ENCODE data around the gene PKLR. TPM values are rescaled to one million over a fixed set of nuclear protein-coding genes. Genes with fewer than 3 reads are reported as not detected.
"Not testable (repeated sequence)": the region's sequence is repeated elsewhere in the genome, so short reads cannot be mapped to it uniquely, and the experiment has no call there.

Gene PKLR
- total RNA-seq, 1 experiment from 2014 or later = not detected

- DNase-seq (ENCODE audit: low spot score) = no peak
Measured at GRCh38 chr1:155318082-155318481, 16.8 kb upstream of the PKLR start.

- no peak for DNase-seq (ENCODE audit: low spot score)
Measured at GRCh38 chr1:155316922-155317321, 15.7 kb upstream of the PKLR start.

DNA sequence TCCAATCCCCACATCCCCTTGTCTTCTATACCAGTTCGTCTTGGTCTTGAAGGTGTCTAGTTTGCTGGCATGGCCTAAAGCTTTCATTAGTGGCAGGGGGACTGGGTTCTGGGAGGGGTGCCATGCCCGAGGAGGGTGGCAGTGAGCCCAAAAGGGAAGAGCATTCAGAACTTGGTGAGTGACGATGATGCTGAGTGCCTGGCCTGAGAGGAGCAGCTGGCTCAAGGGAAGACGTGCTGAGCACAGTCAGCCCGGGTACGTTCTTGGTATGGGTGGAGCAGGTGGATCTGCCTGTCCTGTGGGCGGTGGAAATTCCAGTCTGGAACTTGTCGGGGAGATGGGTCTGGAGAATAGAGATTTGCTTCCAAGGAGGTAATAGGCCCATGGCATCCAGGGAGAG is 12.0 kb upstream of the PKLR start:
- no peak for DNase-seq (ENCODE audit: low spot score)

DNA sequence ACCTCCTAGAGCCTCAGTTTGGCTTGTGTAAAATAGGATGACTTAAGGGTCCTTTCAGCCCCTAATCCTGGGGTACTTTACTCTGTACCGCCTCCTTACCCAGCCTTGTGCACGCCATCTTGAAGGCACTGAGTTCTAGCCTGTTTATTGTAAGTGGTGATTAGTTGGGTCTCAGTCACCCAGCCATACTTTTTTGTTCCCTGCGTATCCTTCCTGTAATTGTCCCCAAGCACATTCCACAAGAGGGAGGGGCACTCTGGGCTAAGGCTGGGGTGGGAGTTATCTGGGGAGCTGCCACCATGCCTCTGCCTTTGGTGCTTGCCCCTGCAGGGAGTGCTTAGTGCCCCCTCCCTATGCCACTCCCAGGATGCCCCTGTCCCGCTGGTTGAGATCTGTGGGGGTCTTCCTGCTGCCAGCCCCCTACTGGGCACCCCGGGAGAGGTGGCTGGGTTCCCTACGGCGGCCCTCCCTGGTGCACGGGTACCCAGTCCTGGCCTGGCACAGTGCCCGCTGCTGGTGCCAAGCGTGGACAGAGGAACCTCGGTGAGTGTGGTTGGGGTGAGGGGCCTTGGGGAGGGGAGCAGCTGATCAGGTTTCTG is 8.3 kb upstream of the PKLR start:
- DNase-seq (ENCODE audit: low spot score) = no peak

DNA sequence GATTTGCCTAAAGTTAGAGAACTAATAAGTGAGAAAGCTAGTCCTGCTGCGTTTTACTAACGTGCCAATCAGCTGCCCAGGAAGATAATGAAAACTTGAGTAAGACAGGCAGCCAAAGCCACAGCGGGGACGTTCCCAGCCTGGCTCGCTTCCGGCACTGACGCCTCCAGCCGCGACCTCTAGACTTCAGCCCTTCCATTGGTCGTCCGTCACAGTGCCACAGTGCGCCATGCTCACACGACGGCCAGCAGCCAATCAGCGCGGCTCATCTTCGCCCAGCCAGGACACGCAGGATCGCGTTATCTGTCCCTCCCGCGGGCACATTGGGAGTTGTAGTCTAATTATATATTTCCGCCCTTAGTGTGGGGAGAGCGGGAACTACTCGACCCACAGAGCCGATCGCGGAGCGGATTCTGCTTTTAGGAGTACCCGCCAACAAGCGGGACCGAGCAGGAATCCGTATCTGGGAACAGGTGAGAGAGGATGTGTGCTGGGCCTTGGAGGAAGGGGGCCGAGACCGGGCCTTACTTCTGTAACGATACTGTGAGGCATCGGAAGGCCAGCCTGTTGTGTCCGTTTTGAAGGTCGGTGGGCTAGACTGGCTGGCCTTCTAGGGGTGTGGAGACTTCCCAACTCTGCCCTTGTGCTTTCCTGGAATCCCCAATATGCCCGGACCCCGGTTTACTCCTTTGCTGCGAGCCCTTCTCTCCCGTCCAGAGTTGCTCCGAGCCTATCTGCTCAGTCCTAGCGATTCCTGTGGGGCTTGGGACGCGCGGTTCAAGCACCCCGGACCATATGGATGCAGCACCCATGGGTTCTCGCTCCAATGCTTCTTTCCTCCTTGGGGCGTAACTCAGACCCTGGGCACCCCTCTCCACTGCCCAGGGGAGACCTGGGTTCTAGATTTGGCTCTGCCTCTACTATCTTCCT is 7.5 kb upstream of the PKLR start, which contains the start of gene FDPS:
TSS of gene FDPS (plus strand) at position 374 of the 930 bp plus-strand sequence. CDS start 924 bp downstream, outside the sequence.
- DNase-seq (ENCODE audit: low spot score) = peak; percentile 100

- DNase-seq (ENCODE audit: low spot score) = peak; percentile 42
Measured at GRCh38 chr1:155307247-155307740, 6.1 kb upstream of the PKLR start.

DNA sequence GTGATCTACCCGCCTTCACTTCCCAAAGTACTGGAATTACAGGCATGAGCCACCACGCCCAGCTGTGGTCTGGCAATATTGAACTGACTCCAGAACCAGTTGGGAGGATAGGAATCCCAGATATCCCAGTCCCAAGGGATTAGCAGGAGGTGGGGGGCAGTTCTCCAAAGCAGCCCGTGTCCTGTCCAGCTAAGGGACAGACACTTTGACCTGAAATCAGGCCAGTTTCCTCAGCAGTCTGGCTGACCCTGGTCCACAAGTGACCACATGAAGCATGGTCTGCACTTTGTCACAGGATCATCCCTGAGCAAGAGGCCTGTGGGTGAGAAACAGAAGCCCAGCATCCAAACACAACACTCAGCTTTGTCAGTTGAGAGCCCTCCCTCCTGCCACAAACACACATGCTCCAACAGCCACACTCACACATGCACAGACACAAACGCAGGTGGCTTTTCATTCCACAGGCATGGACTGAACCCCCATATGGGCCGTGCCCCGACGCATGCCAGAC is 4.7 kb upstream of the PKLR start:
- DNase-seq (ENCODE audit: low spot score) = no peak

GRCh38 chr1:155304558-155305063 is 3.4 kb upstream of the PKLR start:
- DNase-seq (ENCODE audit: low spot score) = no peak

DNA sequence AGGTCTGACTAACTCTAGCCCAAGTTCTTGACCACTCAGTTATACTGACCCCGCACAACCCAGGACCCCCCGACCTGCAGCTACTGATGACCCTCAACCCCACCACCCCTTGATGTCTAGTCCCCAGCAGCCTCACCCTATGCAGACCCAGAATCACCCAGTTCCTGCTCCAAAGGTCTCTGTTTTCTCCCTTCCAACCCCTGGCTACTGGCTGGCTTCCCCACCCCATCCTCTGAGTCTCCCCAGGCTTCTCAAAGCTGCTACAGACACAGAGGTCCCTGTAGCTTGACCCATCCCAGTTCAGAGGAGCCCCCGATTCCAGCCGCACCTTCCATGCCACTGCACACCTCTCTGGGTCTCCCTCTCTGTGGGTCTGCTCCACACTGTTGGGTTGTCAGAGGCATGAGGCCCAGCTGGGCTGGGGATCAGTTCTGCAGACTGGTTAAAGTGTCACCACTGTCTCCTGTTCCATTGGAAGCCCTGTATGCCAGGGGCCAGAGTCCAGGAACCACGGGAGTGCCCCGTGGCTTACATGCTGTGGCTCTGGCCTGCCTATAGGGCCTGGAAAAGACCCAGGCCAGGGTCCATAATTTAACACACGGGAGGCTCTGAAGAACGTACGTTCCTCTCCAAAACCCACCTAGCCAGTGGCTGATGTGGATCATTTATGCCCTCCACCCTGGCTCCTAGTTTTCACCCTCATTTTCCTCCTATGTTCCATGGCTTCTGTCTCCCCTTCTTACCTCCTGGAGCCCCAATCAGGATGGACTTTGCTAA is 497 bp downstream of the PKLR start:
- no peak for DNase-seq (ENCODE audit: low spot score)

DNA sequence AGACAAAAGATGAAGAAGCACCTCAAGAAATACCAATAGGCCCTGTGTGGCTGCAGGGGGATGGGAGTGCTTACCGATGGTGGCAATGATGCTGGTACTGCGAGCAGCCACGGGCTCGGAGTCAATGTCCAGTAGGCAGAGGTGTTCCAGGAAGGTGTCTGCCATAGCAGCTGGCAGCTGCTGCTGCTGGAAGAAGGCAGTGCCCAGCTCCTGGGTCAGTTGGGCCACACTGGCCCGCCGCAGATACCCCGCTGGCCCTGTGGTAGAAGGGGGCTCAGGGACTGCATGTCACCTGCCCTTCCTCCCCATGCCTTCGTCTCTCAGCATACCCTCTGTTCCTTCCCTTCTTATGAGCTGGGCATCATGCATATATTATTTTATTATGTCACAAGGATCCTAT is 1.2 kb downstream of the PKLR start:
- no peak for DNase-seq (ENCODE audit: low spot score)

GRCh38 chr1:155297384-155297783 is 3.9 kb downstream of the PKLR start:
- no peak for DNase-seq (ENCODE audit: low spot score)

DNA sequence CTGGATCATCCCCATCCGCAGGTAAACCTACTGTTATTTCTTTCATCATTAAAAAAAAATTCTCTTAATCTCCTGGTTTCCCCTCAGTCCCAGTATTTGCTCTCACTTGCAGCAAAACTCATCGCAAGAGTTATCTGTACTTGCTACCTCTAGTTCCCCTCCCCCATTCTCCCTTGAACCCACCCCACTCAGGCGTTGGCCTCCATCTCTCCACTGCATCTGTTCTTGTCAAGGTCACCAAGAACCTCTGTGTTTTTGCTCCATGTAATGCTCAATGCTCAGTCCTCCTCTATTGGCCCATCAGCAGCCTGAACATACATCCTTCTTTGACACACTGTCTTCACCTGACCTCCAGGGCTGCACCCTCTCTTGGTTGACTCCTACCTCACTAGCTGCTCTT is 4.6 kb downstream of the PKLR start:
- DNase-seq (ENCODE audit: low spot score) = no peak

DNA sequence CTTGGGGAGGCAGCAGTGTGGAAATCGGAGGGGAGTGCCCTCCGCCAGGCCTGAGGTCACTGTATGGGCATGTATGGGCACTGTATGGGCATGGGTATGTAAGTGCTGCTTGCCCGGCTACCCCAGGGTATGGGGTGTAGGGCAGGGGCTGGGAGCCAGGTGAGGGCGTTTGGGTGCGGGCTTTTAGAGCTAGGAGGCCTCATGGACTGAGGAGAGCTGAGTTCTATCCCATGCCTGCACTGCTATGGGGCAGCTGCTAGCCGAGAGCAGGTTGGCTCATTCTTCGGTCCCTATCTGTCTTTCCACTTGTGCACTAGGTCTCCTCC is 5.3 kb downstream of the PKLR start:
- DNase-seq (ENCODE audit: low spot score) = no peak

DNA sequence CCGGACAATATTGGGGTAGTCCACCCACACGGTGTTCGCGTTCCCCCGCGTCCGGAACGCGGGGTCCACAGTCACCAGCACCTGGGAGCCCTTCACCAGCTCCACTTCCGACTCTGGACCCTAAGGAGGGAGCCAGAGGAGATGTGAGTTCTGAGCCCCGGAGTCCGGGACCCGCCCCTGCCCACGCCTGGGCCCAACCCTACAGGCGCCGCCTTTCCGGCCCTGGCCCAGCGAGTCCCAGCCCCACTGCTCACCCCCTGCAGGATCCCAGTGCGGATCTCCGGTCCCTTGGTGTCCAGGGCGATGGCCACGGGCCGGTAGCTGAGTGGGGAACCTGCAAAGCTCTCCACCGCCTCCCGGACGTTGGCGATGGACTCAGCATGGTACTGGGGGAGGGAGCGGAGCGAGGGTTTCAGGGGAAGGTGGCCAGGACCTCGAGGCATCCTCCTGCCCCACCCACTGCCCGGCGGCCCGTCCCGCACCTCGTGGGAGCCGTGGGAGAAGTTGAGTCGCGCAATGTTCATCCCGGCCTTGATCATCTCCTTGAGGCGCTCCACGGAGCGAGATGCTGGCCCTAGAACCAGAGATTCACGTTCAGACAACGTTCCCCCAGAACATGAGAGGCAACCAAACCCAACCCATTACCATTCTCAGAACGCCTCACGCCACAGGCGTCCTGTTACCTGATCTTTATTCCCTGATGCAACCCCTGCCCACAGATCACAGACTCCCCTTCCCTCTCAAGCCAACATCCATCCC is 5.9 kb downstream of the PKLR start:
- DNase-seq (ENCODE audit: low spot score) = no peak

DNA sequence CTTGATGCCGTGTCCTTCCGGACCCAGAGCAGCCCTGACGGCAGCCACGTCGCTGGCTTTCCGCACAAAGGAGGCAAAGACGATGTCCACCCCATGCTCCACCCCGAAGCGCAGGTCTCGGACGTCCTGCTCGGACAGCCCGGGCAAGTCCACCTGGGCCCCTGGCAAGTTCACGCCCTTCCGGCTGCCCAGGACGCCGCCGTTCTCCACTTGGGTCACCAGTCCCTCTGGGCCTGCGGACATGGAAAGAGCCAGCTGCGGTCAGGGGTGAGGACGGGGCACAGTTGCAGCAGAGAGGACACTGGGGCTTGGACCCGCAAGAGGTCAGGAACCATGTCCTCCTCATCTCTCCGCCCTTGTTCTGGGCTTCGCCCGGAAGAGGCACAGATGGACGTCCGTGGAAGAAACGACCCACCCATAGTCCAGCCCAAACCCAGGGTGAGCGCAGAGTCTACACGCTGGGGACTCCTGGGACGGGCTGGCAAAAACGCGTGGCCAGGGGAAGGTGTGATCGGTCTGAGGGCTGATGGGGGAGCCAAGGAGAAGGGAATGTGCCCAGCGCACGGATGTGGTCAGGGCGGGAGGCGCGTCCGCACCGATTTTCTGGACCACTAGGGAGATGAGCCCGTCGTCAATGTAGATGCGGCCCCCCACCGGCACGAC is 6.6 kb downstream of the PKLR start:
- no peak for DNase-seq (ENCODE audit: low spot score)

DNA sequence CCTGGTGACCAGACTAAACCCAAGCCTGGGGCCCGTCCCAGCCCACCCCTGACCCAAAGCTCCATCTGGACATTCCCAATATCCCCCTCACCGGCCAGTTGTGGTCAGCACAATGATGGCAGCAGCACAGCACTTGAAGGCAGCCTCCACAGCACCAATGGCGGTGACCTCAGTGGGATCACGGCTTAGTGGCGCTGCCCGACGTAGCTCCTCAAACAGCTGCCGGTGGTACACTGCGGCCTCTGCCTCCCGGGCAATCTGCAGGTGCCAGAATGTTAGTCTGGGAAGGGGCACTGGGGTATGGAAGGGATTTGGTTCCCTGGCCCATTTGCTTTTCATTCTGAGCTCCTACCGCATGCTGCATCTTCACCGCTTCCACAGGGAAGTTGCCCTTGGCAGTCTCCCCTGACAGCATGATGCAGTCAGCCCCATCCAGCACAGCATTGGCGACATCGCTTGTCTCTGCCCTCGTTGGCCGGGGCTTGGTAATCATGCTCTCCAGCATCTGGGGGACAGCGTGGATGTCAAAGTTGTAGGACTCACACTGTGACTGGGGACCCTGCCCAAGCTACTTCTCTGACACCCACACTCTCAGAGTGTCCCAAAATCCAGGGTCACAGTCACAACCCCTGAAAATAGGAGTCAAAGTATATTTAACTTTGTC is 8.0 kb downstream of the PKLR start:
- DNase-seq (ENCODE audit: low spot score) = no peak

DNA sequence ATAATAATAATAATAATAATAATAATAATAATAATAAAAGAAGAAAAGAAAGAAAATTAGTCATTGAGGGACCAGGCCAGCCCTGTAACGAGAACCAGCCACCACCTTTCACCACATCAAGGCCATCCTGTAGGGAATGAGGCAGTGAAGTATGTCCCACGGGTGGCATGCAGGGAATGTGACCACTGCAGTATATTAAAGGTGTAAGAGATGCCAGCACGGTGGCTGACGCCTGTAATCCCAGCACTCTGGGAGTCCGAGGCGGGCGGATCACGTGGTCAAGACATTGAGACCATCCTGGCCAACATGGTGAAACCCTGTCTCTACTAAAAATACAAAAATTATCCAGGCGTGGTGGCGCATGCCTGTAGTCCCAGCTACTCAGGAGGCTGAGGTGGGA is 10.2 kb downstream of the PKLR start:
- DNase-seq (ENCODE audit: low spot score) = not testable (repeated sequence)

DNA sequence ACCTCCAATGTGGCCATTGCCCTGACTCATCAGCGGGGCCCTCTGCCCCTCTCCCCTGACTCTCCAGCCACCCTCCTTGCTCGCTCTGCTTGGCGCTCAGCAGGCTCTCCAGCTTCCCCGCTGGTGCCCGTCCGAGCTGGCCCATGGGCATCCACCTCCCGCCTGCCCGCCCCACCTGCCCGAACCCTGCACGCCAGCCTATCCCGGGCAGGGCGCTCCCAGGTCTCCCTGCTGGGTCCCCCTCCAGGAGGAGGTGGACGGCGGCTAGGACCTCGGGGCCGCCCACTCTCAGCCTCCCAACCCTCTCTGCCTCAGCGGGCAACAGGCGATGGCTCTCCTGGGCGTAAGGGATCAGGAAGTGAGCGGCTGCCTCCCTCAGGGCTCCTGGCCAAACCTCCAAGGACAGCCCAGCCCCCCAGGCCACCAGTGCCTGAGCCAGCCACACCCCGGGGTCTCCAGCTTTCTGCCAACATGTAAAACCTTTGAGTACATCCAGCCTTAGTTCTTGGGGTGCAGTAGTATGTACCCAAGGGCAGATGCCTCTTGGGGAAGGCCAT is 13.2 kb downstream of the PKLR start:
- no peak for DNase-seq (ENCODE audit: low spot score)

GRCh38 chr1:155286544-155286943 is 14.7 kb downstream of the PKLR start:
- DNase-seq (ENCODE audit: low spot score) = no peak

DNA sequence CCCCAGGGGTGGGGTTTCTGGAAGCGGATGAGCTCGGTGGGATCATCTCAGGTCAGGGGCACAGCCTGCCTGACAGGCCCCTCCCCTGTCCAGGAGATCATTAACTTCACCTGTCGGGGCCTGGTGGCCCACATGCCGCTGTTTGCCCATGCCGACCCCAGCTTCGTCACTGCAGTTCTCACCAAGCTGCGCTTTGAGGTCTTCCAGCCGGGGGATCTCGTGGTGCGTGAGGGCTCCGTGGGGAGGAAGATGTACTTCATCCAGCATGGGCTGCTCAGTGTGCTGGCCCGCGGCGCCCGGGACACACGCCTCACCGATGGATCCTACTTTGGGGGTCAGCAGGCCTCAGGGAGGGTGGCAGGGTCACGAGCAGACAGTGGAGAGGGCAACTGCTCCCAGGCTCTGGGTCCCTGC is 15.6 kb downstream of the PKLR start:
- DNase-seq (ENCODE audit: low spot score) = no peak

All from H4 (cell line).